Hepatocyte (in vitro differentiated cells): ENCODE results near the gene NTNG2.

Source experiments
- EZH2 ChIP-seq: fragments of 200-600 bp; sonication (generic); IDR thresholded peaks from 2 replicates; pipeline ENCODE4 v1.6.1; 2016; ENCODE audit warnings: antibody characterized with exemption, mild to moderate bottlenecking, borderline replicate concordance
- TF ChIP-seq, protein P1 (sequence below): fragments of 200-600 bp; sonication (generic); IDR thresholded peaks from 2 replicates; pipeline ENCODE4 v1.5.1; 2016; ENCODE audit warnings: antibody characterized with exemption, mild to moderate bottlenecking; ENCODE audit not compliant: poor library complexity

DNA sequence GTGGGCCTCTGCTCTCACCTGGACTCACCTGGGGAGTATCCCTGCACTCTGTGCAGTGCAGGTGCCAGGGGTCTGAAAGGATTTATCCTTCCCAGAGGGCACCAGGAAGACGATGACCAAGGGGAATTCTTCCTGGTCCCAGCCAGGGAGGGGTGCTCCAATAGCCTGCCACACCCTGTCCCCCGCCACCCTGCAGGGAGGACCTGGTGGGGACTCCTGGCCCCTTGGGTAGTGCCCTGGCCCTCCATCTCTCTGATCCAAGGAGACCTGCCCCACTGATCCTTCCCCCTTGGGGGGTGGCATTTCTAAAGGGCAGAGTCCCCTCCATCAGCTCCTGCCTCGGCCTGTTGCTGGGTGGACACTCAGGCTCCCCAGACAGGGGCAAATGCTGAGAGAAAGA is 70.7 kb downstream of the NTNG2 start:
- TF ChIP-seq, protein P1, sequence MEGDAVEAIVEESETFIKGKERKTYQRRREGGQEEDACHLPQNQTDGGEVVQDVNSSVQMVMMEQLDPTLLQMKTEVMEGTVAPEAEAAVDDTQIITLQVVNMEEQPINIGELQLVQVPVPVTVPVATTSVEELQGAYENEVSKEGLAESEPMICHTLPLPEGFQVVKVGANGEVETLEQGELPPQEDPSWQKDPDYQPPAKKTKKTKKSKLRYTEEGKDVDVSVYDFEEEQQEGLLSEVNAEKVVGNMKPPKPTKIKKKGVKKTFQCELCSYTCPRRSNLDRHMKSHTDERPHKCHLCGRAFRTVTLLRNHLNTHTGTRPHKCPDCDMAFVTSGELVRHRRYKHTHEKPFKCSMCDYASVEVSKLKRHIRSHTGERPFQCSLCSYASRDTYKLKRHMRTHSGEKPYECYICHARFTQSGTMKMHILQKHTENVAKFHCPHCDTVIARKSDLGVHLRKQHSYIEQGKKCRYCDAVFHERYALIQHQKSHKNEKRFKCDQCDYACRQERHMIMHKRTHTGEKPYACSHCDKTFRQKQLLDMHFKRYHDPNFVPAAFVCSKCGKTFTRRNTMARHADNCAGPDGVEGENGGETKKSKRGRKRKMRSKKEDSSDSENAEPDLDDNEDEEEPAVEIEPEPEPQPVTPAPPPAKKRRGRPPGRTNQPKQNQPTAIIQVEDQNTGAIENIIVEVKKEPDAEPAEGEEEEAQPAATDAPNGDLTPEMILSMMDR, result no peak
- no peak for TF ChIP-seq EZH2
